Measurements from ENCODE around the gene TMEM9.

- TF ChIP-seq, protein P1, sequence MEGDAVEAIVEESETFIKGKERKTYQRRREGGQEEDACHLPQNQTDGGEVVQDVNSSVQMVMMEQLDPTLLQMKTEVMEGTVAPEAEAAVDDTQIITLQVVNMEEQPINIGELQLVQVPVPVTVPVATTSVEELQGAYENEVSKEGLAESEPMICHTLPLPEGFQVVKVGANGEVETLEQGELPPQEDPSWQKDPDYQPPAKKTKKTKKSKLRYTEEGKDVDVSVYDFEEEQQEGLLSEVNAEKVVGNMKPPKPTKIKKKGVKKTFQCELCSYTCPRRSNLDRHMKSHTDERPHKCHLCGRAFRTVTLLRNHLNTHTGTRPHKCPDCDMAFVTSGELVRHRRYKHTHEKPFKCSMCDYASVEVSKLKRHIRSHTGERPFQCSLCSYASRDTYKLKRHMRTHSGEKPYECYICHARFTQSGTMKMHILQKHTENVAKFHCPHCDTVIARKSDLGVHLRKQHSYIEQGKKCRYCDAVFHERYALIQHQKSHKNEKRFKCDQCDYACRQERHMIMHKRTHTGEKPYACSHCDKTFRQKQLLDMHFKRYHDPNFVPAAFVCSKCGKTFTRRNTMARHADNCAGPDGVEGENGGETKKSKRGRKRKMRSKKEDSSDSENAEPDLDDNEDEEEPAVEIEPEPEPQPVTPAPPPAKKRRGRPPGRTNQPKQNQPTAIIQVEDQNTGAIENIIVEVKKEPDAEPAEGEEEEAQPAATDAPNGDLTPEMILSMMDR (conservative IDR thresholded peaks at IDR 0.05; ENCODE audit: low read depth, low read length), result no peak
- no peak for TF ChIP-seq EZH2 (IDR thresholded peaks at IDR 0.05; ENCODE audit: borderline replicate concordance, low read depth, low read length, poor library complexity, severe bottlenecking)
These were observed 21.7 kb upstream of the TMEM9 start for GRCh38 chr1:201175820-201176500.

All from A673 (cell line).